A673 (cell line): Measurements from ENCODE around the gene PCDHGA2. TPM values are rescaled to one million over a fixed set of nuclear protein-coding genes. Genes with fewer than 3 reads are reported as not detected.
A peak's percentile ranks its signal among the peaks of the same experiment; 100 is the strongest.
"Not testable (repeated sequence)": the region's sequence is repeated elsewhere in the genome, so short reads cannot be mapped to it uniquely, and the experiment has no call there.

ENCODE experiments used
- BruUV-seq: library from RNA; stranded (reverse); fragments of 400-500 nt; replicated peaks from 2 replicates; lab custom pipeline; 2021; lab: Mats Ljungman, UMichigan
- CTCF ChIA-PET: fragments of 300-600 bp; sonication (Branson Sonifier 250); formaldehyde crosslinking; loops from one replicate; lab custom pipeline; 2022; ENCODE audit warnings: antibody characterized with exemption; lab: Charles Lee
- POLR2A ChIA-PET: fragments of 300-600 bp; sonication (Branson Sonifier 250); formaldehyde crosslinking; loops from one replicate; lab custom pipeline; 2022; ENCODE audit warnings: antibody characterized with exemption; ENCODE audit not compliant: low non-redundant PET; lab: Charles Lee
- DNase-seq: peaks from one replicate; pipeline ENCODE4 v3.0.0-alpha.2; 2015; ENCODE audit warnings: low spot score
- H3K27ac ChIP-seq: fragments of 200-600 bp; sonication (generic); 2 replicates; pipeline ENCODE4 v1.5.1; 2016; ENCODE audit warnings: mixed run types, low read depth, mild to moderate bottlenecking, mixed read lengths, antibody characterized with exemption, low read length; ENCODE audit not compliant: poor library complexity, severe bottlenecking
- H3K27me3 ChIP-seq: fragments of 200-600 bp; sonication (generic); replicated peaks from 2 replicates; pipeline ENCODE4 v1.6.1; 2017; ENCODE audit warnings: mixed run types, low read depth, mild to moderate bottlenecking, mixed read lengths, antibody characterized with exemption, low read length; ENCODE audit not compliant: insufficient read depth, poor library complexity
- H3K36me3 ChIP-seq: fragments of 200-600 bp; sonication (generic); 2 replicates; pipeline ENCODE4 v1.6.1; 2016; ENCODE audit warnings: mixed run types, mild to moderate bottlenecking, mixed read lengths, antibody characterized with exemption, low read length; ENCODE audit not compliant: insufficient read depth, poor library complexity, severe bottlenecking
- H3K4me1 ChIP-seq: fragments of 200-600 bp; sonication (generic); 2 replicates; pipeline ENCODE4 v1.6.1; 2017; ENCODE audit warnings: mixed run types, mild to moderate bottlenecking, mixed read lengths, antibody characterized with exemption, low read length; ENCODE audit not compliant: insufficient read depth, poor library complexity, severe bottlenecking
- H3K4me3 ChIP-seq: fragments of 200-600 bp; sonication (generic); 2 replicates; pipeline ENCODE4 v1.5.1; 2016; ENCODE audit warnings: low read depth, mixed run types, mild to moderate bottlenecking, mixed read lengths, low read length; ENCODE audit not compliant: poor library complexity, severe bottlenecking
- H3K9me3 ChIP-seq: fragments of 200-600 bp; sonication (generic); 2 replicates; pipeline ENCODE4 v1.6.1; 2016; ENCODE audit warnings: mixed run types, low read depth, mild to moderate bottlenecking, mixed read lengths, antibody characterized with exemption, low read length; ENCODE audit not compliant: poor library complexity, severe bottlenecking
- EZH2 ChIP-seq: fragments of 200-600 bp; sonication (generic); IDR thresholded peaks from 2 replicates; pipeline ENCODE4 v1.6.1; 2017; ENCODE audit warnings: borderline replicate concordance, low read depth, mild to moderate bottlenecking, mixed read lengths, antibody characterized with exemption, low read length; ENCODE audit not compliant: poor library complexity, severe bottlenecking
- intact Hi-C: fragments of 100-400 bp; cut with micrococcal nuclease; formaldehyde crosslinking; loops from one replicate; pipeline ENCODE4 v1.10.0; 2022; ENCODE audit not compliant: unreplicated experiment
- total RNA-seq: library from RNA; stranded (reverse); gene quantifications from 2 replicates; pipeline ENCODE4 v1.2.3, GENCODE V29; 2021
- TF ChIP-seq, protein P1 (sequence below): fragments of 300-800, 200-600 bp; sonication (generic); conservative IDR thresholded peaks from 2 replicates; pipeline ENCODE4 v1.5.1; 2017; ENCODE audit warnings: low read depth, mild to moderate bottlenecking, antibody characterized with exemption, low read length, moderate library complexity, mixed read lengths

Gene PCDHGA2
- total RNA-seq, 1 experiment from 2014 or later, result 1.8 TPM

DNA sequence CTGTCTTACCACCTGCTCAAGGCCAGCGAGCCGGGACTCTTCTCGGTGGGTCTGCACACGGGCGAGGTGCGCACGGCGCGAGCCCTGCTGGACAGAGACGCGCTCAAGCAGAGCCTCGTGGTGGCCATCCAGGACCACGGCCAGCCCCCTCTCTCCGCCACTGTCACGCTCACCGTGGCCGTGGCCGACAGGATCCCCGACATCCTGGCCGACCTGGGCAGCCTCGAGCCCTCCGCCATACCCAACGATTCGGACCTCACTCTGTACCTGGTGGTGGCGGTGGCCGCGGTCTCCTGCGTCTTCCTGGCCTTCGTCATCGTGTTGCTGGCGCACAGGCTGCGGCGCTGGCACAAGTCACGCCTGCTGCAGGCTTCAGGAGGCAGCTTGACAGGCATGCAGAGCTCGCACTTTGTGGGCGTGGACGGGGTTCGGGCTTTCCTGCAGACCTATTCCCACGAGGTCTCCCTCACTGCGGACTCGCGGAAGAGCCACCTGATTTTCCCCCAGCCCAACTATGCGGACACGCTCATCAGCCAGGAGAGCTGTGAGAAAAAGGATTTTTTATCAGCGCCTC lies 2.3 kb downstream of the PCDHGA2 start:
- intact Hi-C loops, POLR2A ChIA-PET, H3K4me1 ChIP-seq, CTCF ChIA-PET, BruUV-seq, DNase-seq, H3K36me3 ChIP-seq, H3K27ac ChIP-seq, H3K27me3 ChIP-seq, H3K4me3 ChIP-seq: not testable (repeated sequence)
- peaks cover 41% of the 10 kb centered on the region for H3K9me3 ChIP-seq

DNA sequence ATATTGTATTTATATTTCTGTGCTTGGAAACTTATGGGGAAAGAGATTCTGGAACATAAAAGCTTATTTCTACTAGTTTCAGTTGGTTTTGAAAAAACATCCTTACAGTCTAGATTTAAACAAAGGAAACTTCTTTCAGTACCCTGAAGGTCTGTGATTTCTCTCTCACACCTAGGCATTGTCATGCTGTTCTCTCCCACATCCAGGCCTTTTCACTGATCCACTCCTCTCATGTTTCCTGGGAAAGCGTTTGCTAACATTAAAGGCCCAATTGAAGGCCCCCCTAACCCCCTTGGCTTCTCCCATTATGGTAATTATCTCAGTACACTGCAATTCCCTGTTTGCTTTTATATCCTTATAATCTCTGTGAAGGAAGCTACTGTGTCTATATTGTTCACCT lies 4.2 kb downstream of the PCDHGA2 start:
- Histone ChIP-seq H3K4me1 (no peaks in the 10 kb centered on the region), H3K27me3 (no peaks in the 10 kb centered on the region), H3K27ac (no peak overlapping the region), H3K36me3 (no peaks in the 10 kb centered on the region), H3K4me3 (no peak overlapping the region), H3K9me3 (peaks cover 30% of the 10 kb centered on the region)
- TF ChIP-seq EZH2, result no peak
- TF ChIP-seq, protein P1, sequence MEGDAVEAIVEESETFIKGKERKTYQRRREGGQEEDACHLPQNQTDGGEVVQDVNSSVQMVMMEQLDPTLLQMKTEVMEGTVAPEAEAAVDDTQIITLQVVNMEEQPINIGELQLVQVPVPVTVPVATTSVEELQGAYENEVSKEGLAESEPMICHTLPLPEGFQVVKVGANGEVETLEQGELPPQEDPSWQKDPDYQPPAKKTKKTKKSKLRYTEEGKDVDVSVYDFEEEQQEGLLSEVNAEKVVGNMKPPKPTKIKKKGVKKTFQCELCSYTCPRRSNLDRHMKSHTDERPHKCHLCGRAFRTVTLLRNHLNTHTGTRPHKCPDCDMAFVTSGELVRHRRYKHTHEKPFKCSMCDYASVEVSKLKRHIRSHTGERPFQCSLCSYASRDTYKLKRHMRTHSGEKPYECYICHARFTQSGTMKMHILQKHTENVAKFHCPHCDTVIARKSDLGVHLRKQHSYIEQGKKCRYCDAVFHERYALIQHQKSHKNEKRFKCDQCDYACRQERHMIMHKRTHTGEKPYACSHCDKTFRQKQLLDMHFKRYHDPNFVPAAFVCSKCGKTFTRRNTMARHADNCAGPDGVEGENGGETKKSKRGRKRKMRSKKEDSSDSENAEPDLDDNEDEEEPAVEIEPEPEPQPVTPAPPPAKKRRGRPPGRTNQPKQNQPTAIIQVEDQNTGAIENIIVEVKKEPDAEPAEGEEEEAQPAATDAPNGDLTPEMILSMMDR, result no peak
- no TSS peak for BruUV-seq
- no peak for DNase-seq
- ChIA-PET CTCF (no interaction called here), POLR2A (no interaction called here)
- intact Hi-C loops, result no loop called here

GRCh38 chr5:141343242-141343952 lies 4.8 kb downstream of the PCDHGA2 start, which contains the start of gene PCDHGA3:
TSS of gene PCDHGA3 (plus strand) at chr5:141343829. CDS start at chr5:141344034, 205 bp downstream.
- H3K27ac ChIP-seq, result no peak within 1 kb of the TSS
- POLR2A ChIA-PET, result no interaction called here

More at GRCh38 chr5:141343242-141343952, 4.8 kb downstream of the PCDHGA2 start, which contains the start of gene PCDHGA3:
- H3K36me3 ChIP-seq, result no peaks in the 10 kb centered on the region
- intact Hi-C loops, result no loop called here
- no TSS peak for BruUV-seq
- peaks cover 24% of the 10 kb centered on the region for H3K9me3 ChIP-seq
- TF ChIP-seq EZH2, result no peak
- TF ChIP-seq, protein P1, result peak; percentile 40; the same call in 1 of the 2 replicates
- DNase-seq, result peak; percentile 41
- CTCF ChIA-PET, result no interaction called here
- H3K4me3 ChIP-seq, result no peak within 1 kb of the TSS
- no peaks in the 10 kb centered on the region for H3K4me1 ChIP-seq
- H3K27me3 ChIP-seq, result no peaks in the 10 kb centered on the region
